MCF 10A (cell line): ENCODE results near the gene TP53TG5. TPM values are rescaled to one million over a fixed set of nuclear protein-coding genes. Genes with fewer than 3 reads are reported as not detected.

ENCODE experiments used
- BruUV-seq: library from RNA; stranded (reverse); fragments of 400-500 nt; replicated peaks from 2 replicates; lab custom pipeline; 2021; lab: Mats Ljungman, UMichigan
- CTCF ChIA-PET: fragments of 300-600 bp; sonication (Branson Sonifier 250); formaldehyde crosslinking; extraction: SDS; loops from one replicate; lab custom pipeline; 2021; ENCODE audit warnings: antibody characterized with exemption, inconsistent platforms; lab: Yijun Ruan, JAX
- POLR2A ChIA-PET: fragments of 300-600, 350-650 bp; sonication (Branson Sonifier 250); formaldehyde crosslinking; extraction: SDS; loops from one replicate; lab custom pipeline; 2020; ENCODE audit warnings: antibody characterized with exemption, inconsistent platforms; lab: Yijun Ruan, JAX
- DNase-seq: peaks from one replicate; pipeline ENCODE4 v3.0.0-alpha.2; 2018; ENCODE audit not compliant: unreplicated experiment
- H3K27ac Mint-ChIP-seq: one replicate; pipeline ENCODE4 v1.8.0; 2022; ENCODE audit warnings: mild to moderate bottlenecking, low read depth, mixed read lengths; ENCODE audit not compliant: unreplicated experiment
- H3K27me3 Mint-ChIP-seq: one replicate; pipeline ENCODE4 v1.8.0; 2022; ENCODE audit warnings: mixed read lengths; ENCODE audit not compliant: insufficient read depth, unreplicated experiment
- H3K36me3 Mint-ChIP-seq: one replicate; pipeline ENCODE4 v1.8.0; 2022; ENCODE audit warnings: mild to moderate bottlenecking, moderate library complexity, mixed read lengths; ENCODE audit not compliant: insufficient read depth, unreplicated experiment
- H3K4me1 Mint-ChIP-seq: one replicate; pipeline ENCODE4 v1.8.0; 2022; ENCODE audit warnings: mixed read lengths; ENCODE audit not compliant: insufficient read depth, unreplicated experiment
- H3K4me3 Mint-ChIP-seq: one replicate; pipeline ENCODE4 v1.8.0; 2022; ENCODE audit warnings: mild to moderate bottlenecking, moderate library complexity, mixed read lengths; ENCODE audit not compliant: unreplicated experiment
- H3K9me3 Mint-ChIP-seq: one replicate; pipeline ENCODE4 v1.8.0; 2022; ENCODE audit warnings: mixed read lengths; ENCODE audit not compliant: unreplicated experiment
- intact Hi-C: fragments of 100-400 bp; cut with micrococcal nuclease; formaldehyde crosslinking; loops from 2 replicates; pipeline ENCODE4 v1.14.1; 2022
- total RNA-seq: library from RNA; stranded (reverse); gene quantifications from 2 replicates; pipeline ENCODE4 v1.2.3, GENCODE V29; 2022
- TF ChIP-seq, protein P1 (sequence below): fragments of 200-600 bp; IDR thresholded peaks from one replicate; pipeline ENCODE4 v1.8.0; 2022; ENCODE audit warnings: antibody characterized with exemption, mild to moderate bottlenecking; ENCODE audit not compliant: unreplicated experiment

TP53TG5 gene
- total RNA-seq, 1 experiment from 2014 or later, result not detected

- intact Hi-C loops, result no loop called here
- ChIA-PET CTCF (interaction anchor here (0.7 to 3.0 kb wide), 4 partner anchors 14 to 46 kb away, joined by 3 to 20 read pairs (median 8); partner anchors contain the start of gene SYS1), POLR2A (no interaction called here)
- Mint-ChIP-seq H3K27ac (no peak overlapping the region), H3K4me3 (no peak overlapping the region), H3K36me3 (no peaks in the 10 kb centered on the region), H3K27me3 (no peaks in the 10 kb centered on the region), H3K9me3 (no peaks in the 10 kb centered on the region), H3K4me1 (no peaks in the 10 kb centered on the region)
- no TSS peak for BruUV-seq
- TF ChIP-seq, protein P1, sequence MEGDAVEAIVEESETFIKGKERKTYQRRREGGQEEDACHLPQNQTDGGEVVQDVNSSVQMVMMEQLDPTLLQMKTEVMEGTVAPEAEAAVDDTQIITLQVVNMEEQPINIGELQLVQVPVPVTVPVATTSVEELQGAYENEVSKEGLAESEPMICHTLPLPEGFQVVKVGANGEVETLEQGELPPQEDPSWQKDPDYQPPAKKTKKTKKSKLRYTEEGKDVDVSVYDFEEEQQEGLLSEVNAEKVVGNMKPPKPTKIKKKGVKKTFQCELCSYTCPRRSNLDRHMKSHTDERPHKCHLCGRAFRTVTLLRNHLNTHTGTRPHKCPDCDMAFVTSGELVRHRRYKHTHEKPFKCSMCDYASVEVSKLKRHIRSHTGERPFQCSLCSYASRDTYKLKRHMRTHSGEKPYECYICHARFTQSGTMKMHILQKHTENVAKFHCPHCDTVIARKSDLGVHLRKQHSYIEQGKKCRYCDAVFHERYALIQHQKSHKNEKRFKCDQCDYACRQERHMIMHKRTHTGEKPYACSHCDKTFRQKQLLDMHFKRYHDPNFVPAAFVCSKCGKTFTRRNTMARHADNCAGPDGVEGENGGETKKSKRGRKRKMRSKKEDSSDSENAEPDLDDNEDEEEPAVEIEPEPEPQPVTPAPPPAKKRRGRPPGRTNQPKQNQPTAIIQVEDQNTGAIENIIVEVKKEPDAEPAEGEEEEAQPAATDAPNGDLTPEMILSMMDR, result no peak
- DNase-seq, result no peak
Observed at GRCh38 chr20:45391559-45391958, 13.4 kb upstream of the TP53TG5 start.

DNA sequence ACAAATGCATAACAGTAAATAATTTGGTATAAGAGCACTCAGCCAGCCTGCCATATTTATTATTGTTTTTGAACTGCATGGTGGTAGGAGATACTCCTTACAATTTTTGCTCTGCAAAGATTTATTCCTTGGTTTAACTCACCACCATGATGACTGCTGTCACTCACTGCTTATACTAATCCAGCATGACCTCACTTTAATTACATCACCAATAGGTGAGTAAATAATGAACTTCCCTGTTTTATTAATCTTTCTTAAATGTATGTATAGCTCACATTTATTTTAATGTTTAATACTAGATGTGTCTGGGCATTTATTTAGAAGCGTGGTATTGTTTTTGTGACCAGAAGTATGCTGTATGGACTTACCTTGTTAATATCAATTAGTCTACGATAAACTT lies 12.8 kb upstream of the TP53TG5 start:
- no peak overlapping the region for H3K27ac Mint-ChIP-seq
- no peaks in the 10 kb centered on the region for H3K27me3 Mint-ChIP-seq
- H3K9me3 Mint-ChIP-seq, result no peaks in the 10 kb centered on the region
- POLR2A ChIA-PET, result no interaction called here
- CTCF ChIA-PET, result interaction anchor here (0.6 to 1.8 kb wide), 3 partner anchors 15 to 155 kb away, joined by 3 to 10 read pairs (median 4); partner anchors contain the start of gene SYS1
- H3K4me1 Mint-ChIP-seq, result no peaks in the 10 kb centered on the region
- no TSS peak for BruUV-seq
- TF ChIP-seq, protein P1, result no peak
- DNase-seq, result no peak
- no peak overlapping the region for H3K4me3 Mint-ChIP-seq
- no peaks in the 10 kb centered on the region for H3K36me3 Mint-ChIP-seq
- intact Hi-C loops, result no loop called here

GRCh38 chr20:45387274-45387673 lies 9.1 kb upstream of the TP53TG5 start:
- TF ChIP-seq, protein P1, result no peak
- Mint-ChIP-seq H3K4me3 (no peak overlapping the region), H3K36me3 (no peaks in the 10 kb centered on the region), H3K4me1 (no peaks in the 10 kb centered on the region), H3K27ac (no peak overlapping the region), H3K9me3 (no peaks in the 10 kb centered on the region), H3K27me3 (no peaks in the 10 kb centered on the region)
- no TSS peak for BruUV-seq
- intact Hi-C loops, result no loop called here
- DNase-seq, result no peak
- POLR2A ChIA-PET, result interaction anchor here (1.8 to 1.9 kb wide), 2 partner anchors 21 to 24 kb away, joined by 3 to 4 read pairs; partner anchors contain the start of gene SYS1
- CTCF ChIA-PET, result interaction anchor here (0.9 kb wide), 1 partner anchor 50 kb away, joined by 3 read pairs; no protein-coding TSS in a partner anchor

DNA sequence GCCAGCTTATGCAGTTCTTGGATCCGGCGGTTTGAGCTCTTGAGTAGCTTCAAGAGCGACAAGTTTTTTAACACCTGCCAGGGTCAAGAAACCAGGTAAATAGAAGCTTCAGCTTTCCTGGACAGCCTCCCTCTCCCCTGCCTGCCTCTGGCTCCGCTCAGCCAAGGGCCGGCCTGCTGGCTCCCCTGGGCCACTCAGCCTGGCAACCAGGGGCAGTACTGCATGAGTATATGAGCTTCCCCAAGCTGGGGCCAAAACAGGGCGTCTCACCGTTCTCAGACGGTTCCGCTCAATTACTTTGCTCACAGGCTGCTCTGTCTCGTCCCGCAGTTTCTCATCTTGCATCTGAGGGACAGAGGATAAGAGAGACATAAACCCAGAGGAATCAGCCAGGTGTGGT lies 856 bp downstream of the TP53TG5 start:
- Mint-ChIP-seq H3K27ac (no peak overlapping the region), H3K4me3 (no peak overlapping the region)
- CTCF ChIA-PET, result interaction anchor here (0.8 to 7.8 kb wide), 3 partner anchors 14 to 395 kb away, joined by 3 to 61 read pairs (median 5); partner anchors contain the start of gene SYS1

More for the DNA sequence above, 856 bp downstream of the TP53TG5 start:
- DNase-seq, result no peak
- no peaks in the 10 kb centered on the region for H3K27me3 Mint-ChIP-seq
- H3K9me3 Mint-ChIP-seq, result no peaks in the 10 kb centered on the region
- intact Hi-C loops, result no loop called here
- BruUV-seq, result no TSS peak
- TF ChIP-seq, protein P1, result no peak
- peaks cover 5% of the 10 kb centered on the region for H3K4me1 Mint-ChIP-seq
- H3K36me3 Mint-ChIP-seq, result no peaks in the 10 kb centered on the region
- POLR2A ChIA-PET, result interaction anchor here (1.7 to 34.6 kb wide), 3 partner anchors 14 to 59 kb away, joined by 5 to 1328 read pairs (median 7); partner anchors contain the start of genes SDC4 and SYS1
